Stimulated activated naive CD4-positive, alpha-beta T cell treated with Interleukin-2 at 50 U/mL for 16 hours (primary cell): ENCODE measurements around the gene ACVR1B.
"Not testable (repeated sequence)": the region's sequence is repeated elsewhere in the genome, so short reads cannot be mapped to it uniquely, and the experiment has no call there.

ENCODE experiments used
- DNase-seq: peaks from one replicate; lab custom pipeline; 2025; lab: John Stamatoyannopoulos, UW

The ACVR1B gene

DNA sequence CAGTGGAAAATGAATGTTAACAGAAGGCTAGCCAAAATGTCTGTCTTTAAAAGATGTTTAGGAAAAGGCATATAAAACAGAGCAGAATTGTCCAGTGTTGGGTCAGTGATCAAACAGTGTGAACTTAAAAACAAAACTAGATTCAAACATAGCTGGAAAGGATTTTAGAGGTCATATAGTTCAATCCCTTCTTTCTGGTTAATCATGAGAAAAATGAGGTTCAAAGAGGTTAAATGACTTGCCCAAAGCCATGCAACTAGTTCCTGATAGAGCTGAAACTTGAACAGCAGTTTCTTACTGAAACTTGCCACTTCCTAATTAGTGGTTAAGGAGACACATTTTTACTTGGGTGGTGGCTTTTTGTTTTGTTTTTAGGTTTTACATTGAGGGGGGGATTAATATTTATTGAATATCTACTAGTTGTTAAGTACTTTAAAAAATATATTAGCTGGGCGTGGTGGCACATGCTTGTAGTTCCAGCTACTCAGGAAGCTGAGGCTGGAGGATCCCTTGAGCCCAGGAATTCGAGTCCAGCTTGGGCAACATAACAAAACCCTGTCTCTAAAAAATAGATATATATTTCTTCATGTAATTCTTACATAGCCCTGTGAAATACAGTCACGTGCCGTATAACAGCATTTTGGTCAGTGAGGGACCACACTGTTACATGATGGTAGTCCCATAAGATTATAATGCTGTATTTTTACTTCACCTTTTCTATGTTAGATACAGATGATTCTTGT lies 20.4 kb downstream of the ACVR1B start:
- DNase-seq, result no peak

DNA sequence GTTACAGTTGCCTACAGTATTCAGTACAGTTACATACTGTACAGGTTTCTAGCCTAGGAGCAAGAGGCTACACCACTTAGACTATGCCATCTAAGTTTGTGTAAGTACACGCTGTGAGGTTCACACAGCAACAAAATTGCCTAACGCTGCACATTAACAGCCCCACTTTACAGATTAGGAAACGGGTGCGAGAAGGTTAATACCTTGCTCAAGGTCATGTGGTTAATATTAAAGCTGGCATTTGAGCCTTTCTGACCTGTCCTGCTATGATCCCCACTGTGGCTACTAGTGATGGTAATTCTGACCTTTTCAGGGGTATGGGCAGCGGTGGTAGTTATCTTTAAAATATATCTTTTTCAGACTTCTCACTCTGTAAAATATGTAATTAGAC lies 20.9 kb downstream of the ACVR1B start:
- DNase-seq, result no peak

- peak; percentile 58 for DNase-seq
Observed at GRCh38 chr12:51972849-51973273, 21.4 kb downstream of the ACVR1B start.

- no peak for DNase-seq
Observed at GRCh38 chr12:51973560-51973959, 22.1 kb downstream of the ACVR1B start.

- DNase-seq, result no peak
Observed at GRCh38 chr12:51974646-51975045, 23.1 kb downstream of the ACVR1B start.

DNA sequence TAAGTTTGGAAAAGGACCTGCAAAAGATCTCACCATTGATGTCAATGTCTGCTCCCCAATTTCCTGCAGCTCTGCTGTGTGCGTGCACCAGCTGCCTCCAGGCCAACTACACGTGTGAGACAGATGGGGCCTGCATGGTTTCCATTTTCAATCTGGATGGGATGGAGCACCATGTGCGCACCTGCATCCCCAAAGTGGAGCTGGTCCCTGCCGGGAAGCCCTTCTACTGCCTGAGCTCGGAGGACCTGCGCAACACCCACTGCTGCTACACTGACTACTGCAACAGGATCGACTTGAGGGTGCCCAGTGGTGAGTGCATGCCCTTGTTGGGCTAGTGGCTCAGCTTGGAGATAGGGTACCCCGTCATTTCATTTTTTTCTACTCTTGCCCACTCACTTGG lies 23.7 kb downstream of the ACVR1B start:
- no peak for DNase-seq

- DNase-seq, result no peak
Observed at GRCh38 chr12:51976376-51977160, 25.1 kb downstream of the ACVR1B start.

DNA sequence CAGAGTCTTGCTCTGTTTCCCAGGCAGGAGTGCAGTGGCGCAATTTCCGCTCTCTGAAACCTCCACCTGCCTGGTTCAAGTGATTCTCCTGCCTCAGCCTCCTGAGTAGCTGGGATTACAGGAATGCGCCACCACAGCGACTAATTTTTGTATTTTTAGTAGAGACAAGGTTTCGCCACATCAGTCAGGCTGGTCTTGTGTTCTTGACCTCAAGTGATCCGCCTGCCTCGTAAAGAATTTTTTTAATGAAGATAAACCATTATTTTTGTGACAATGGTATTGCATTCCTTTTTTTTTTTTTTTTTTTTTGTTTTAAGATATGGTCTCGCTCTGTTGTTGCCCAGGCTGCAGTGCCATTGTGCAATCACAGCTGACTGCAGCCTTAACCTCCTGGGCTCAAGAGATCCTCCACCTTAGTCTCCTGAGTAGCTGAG lies 25.8 kb downstream of the ACVR1B start:
- DNase-seq, result no peak

DNA sequence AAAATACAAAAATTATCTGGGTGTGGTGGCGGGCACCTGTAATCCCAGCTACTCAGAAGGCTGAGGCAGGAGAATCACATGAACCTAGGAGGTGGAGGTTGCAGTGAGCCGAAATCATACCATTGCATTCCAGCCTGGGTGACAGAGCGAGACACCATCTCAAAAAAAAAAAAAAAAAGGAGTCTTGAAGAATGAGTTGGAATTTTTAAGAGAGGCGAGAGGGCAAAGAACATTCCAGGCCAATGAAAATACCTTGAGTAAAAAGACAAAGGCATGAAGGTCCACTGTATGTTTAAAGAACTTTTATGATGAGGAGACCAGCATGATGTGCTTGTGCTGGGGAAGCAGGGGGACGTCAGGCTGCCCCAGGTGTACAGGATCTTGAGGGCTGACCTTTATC lies 27.8 kb downstream of the ACVR1B start:
- not testable (repeated sequence) for DNase-seq

DNA sequence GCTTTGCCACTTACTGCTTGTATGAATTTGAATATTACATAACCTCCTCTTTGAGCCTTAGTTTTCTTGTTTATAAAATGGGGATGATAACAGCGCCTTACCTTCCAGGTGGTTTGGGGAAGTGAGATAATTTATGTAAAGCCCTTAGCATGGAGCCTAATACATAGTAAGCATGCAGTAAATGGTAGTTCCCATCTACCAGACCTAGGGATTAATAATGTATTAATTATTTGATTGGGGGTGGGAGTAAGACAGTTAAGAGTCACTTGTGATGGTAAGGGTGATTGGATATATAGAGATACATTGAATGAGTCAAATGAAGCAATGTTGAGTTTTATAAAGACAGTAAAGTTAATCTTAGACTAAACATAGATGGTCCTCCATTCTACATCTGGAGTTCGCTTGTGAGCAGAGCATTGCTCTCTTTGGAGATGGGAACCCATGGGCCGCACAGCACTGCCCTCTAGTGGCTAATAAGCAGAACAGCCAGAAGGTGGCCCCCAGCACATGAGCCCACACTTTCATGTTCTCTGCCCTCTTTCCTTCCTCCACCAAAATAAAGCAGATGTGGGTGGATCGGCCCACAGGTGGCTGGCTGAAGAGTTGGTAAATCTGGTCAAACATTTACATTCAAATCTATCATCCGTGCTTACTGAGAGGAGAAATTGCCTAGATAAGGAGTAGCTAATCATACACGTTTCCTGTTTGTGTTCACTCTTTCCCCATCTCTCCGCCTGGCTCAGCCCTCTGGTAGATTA lies 28.7 kb downstream of the ACVR1B start:
- DNase-seq, result peak; percentile 48

DNA sequence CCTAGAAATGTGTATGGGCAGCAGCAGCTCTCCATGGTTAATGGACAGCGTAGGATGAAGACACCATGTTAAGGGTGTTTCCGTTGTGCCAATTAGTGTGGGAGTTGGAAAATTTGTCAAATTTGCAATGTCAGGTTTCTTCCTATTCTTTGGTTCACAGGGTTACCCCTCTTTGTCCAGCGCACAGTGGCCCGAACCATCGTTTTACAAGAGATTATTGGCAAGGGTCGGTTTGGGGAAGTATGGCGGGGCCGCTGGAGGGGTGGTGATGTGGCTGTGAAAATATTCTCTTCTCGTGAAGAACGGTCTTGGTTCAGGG lies 29.3 kb downstream of the ACVR1B start:
- DNase-seq, result no peak

- DNase-seq, result no peak
Observed at GRCh38 chr12:51984657-51985056, 33.2 kb downstream of the ACVR1B start.

- DNase-seq, result no peak
Observed at GRCh38 chr12:51985154-51985835, 33.8 kb downstream of the ACVR1B start.

DNA sequence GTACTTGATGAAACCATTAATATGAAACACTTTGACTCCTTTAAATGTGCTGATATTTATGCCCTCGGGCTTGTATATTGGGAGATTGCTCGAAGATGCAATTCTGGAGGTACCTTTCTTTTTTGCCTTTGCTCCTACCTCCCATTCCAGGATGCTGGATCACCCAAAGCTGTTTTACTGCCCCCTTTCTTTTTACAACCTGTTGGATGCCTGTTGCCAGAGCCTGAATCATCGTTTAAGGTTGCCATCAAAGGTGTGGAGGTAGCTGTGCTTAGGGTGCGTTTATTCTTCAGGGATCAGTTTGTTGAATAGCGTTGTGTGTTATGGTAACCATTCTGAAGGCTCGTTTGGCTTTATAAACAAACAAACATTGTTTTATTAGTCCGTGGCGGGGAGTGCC lies 35.3 kb downstream of the ACVR1B start:
- DNase-seq, result no peak

GRCh38 chr12:51992246-51992645 lies 40.7 kb downstream of the ACVR1B start:
- no peak for DNase-seq

DNA sequence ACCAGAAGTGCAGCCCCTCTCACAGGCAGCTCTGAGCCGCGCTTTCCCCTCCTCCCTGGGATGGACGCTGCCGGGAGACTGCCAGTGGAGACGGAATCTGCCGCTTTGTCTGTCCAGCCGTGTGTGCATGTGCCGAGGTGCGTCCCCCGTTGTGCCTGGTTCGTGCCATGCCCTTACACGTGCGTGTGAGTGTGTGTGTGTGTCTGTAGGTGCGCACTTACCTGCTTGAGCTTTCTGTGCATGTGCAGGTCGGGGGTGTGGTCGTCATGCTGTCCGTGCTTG lies 43.0 kb downstream of the ACVR1B start:
- DNase-seq, result no peak

DNA sequence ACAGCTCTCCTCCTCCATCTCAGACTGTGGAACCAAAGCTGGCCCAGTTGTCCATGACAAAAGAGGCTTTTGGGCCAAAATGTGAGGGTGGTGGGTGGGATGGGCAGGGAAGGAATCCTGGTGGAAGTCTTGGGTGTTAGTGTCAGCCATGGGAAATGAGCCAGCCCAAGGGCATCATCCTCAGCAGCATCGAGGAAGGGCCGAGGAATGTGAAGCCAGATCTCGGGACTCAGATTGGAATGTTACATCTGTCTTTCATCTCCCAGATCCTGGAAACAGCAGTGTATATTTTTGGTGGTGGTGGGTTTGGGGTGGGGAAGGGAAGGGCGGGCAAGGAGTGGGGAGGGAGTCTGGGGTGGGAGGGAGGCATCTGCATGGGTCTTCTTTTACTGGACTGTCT lies 43.5 kb downstream of the ACVR1B start:
- DNase-seq, result no peak

DNA sequence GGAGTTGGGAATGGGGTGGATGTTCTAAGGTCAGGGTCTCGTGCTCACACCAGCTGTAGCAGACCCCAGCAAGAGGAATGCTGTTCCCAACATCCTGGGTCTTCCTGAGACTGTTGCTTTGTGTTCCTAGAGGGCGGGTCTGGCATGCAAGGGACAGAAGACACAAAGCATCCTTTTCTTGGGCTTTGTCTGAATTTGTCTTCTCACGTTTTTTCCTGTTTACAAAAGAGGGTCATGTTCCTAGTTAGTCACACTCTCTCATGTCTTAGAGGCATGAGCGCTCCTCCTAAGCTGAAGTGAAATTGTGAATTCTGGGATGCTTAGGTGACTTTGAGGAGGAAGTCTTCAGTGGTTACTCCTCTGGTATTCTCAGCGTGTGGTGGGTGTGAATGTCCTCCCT lies 45.6 kb downstream of the ACVR1B start:
- no peak for DNase-seq

DNA sequence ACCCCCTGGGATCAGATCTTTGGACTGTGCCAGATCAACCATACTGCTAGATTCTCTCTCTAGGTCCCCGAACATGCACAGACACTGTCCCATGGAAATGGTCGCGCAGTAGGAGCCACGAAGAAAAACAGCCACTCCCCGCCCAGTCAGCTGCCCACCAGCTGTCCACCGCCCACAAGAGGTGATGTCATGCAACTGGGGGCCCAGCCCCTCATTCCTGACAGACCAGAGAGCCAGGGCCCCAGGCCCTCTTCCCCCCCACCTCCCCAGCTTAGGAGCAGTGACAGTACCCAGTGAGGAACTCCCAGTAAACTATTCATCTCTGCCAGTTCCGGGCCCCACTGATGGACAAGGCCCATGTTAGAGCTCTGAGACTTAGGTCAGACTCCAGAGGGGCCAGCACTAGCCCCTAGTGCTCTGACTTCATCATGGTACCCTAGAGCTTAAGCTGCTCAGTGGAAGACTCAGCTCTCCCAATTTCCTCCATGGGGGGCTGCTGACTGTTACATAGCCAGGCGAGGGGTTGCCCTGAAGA lies 51.6 kb downstream of the ACVR1B start:
- no peak for DNase-seq

DNA sequence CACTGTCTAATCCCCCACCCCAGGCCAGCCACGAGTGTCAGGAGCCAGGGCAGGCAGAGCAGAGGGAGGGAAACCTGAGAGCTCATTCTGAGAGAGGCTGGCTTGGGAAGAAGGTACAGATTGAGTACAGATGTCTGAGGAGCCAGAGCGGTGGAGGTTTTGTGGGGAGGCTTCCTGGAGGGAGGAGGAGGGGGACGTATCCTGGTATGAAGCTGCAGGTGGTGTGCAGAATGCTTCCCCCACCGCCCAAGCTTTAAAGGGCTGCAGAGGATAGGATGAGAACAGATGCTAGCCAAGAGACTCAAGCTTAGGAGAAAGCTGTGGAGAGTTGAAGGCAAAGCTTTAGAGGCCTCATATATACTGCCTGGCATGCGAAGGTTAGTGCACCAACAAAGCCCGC lies 52.1 kb downstream of the ACVR1B start:
- no peak for DNase-seq

DNA sequence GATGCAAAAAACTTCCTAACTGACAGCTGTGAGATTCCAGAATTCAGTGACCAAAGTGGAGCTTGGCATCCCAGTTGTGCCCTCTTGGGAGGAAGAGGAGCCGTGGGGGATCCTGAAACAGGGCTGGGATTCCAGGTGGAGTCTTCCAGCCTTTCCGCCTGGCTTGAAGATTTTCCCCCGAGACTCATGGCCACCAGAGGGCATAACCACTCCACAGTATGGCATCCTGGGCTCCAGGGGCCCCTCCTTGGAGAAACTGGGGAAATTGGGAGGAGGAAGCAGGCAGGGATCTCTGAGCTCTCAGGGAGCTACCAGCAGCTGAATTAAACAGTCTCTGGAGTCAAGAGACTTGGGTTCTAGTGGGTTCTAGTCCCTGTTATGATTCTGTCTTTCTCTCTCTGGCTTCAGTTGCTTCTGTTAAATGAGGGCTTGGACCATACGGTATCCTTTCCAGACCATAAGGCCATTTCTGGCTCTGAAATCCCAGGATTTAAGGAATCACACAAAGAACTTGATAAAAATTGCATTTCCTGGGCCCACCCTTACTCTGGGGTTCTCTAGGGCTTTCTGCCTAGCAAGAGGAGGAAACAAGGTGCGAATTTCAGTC lies 52.6 kb downstream of the ACVR1B start:
- DNase-seq, result no peak
